Liver (tissue), 3 donors: ENCODE results near the gene DYSF.

Experiments
- CTCF ChIP-seq: fragments of 150-350 bp; IDR thresholded peaks from 2 replicates; pipeline ENCODE4 v1.5.1; 2017; ENCODE audit warnings: improper control_type of control experiment, low read depth, low read length; ENCODE audit not compliant: missing input control
- EGR1 ChIP-seq, 2 donors: IDR thresholded peaks; 2 replicates each; pipeline ENCODE4 v1.6.1; 2016 to 2018; ENCODE audit warnings: antibody characterized with exemption in 2 of 2, low read depth in 2 of 2
- REST ChIP-seq: IDR thresholded peaks from 2 replicates; pipeline ENCODE4 v1.6.1; 2016; ENCODE audit warnings: antibody characterized with exemption, mild to moderate bottlenecking
- SP1 ChIP-seq: IDR thresholded peaks from 2 replicates; pipeline ENCODE4 v1.6.1; 2018; ENCODE audit warnings: antibody characterized with exemption, mild to moderate bottlenecking
- donor health status: healthy.
- donor health status: healthy.

- TF ChIP-seq CTCF (no peak), SP1 (no peak), REST (no peak), EGR1 (IDR thresholded peaks at IDR 0.05; ENCODE audit: low read depth in 2 of 2) (no peak)
Measured at GRCh38 chr2:71526141-71526540, 72.8 kb downstream of the DYSF start.
